K562 (cell line): Measurements from ENCODE around the gene PAQR4. TPM values are rescaled to one million over a fixed set of nuclear protein-coding genes. Genes with fewer than 3 reads are reported as not detected.
A peak's percentile ranks its signal among the peaks of the same experiment; 100 is the strongest.

ENCODE experiments used
- C11orf30 ChIP-seq: fragments of 450-650 bp; IDR thresholded peaks from 2 replicates; pipeline ENCODE4 v1.6.1; 2016; ENCODE audit warnings: low read depth, mild to moderate bottlenecking
- GTF3C2 ChIP-seq: IDR thresholded peaks from 3 replicates; pipeline ENCODE4 v1.6.1; 2011; ENCODE audit warnings: borderline replicate concordance, mild to moderate bottlenecking, moderate library complexity; ENCODE audit not compliant: insufficient read length; ENCODE audit errors: extremely low read depth
- JUN ChIP-seq, 2 experiments: sonication (generic) in 1 of 2; formaldehyde crosslinking in 1 of 2; IDR thresholded peaks; 2 replicates each; pipeline versions ENCODE4 v1.6.1 to v1.8.0; 2012 to 2022; ENCODE audit warnings: borderline replicate concordance in 2 of 2, mild to moderate bottlenecking in 2 of 2, improper control_type of control experiment in 1 of 2, low read depth in 1 of 2, low read length in 1 of 2, missing genetic modification reagents in 1 of 2
- POLR2G ChIP-seq: fragments of 200-400 bp; formaldehyde crosslinking; IDR thresholded peaks from 2 replicates; pipeline ENCODE4 v1.6.1; 2017; ENCODE audit warnings: low read depth, mild to moderate bottlenecking, antibody characterized with exemption, low read length, moderate library complexity
- RNF219 ChIP-seq: fragments of 250-450 bp; sonication (Bioruptor Pico); IDR thresholded peaks from 2 replicates; pipeline ENCODE4 v1.5.0; 2022; ENCODE audit warnings: mild to moderate bottlenecking
- SRSF3 ChIP-seq: fragments of 200-400 bp; formaldehyde crosslinking; IDR thresholded peaks from 2 replicates; pipeline ENCODE4 v1.6.1; 2016; ENCODE audit warnings: mild to moderate bottlenecking, low read length, moderate library complexity; ENCODE audit not compliant: insufficient read depth
- TAF1 ChIP-seq: IDR thresholded peaks from 2 replicates; pipeline ENCODE4 v1.6.1; 2011; ENCODE audit warnings: mild to moderate bottlenecking, low read length, moderate library complexity; ENCODE audit not compliant: insufficient read depth, control insufficient read depth, severe bottlenecking; ENCODE audit errors: extremely low read depth
- USF2 ChIP-seq: sonication (generic); formaldehyde crosslinking; IDR thresholded peaks from 2 replicates; pipeline ENCODE4 v1.5.0; 2020; ENCODE audit warnings: missing genetic modification reagents
- ZSCAN29 ChIP-seq: fragments of 450-650 bp; IDR thresholded peaks from 2 replicates; pipeline ENCODE4 v1.6.1; 2017
- polyA plus RNA-seq, 8 experiments: library from polyadenylated mRNA; depleted of rRNA in 4 of 8; stranded (reverse) in 5 of 8; unstranded in 3 of 8; fragments of >200 nt; fragmentation: Nextera tagmentation in 2 of 8; fragmentation: Illumina TruSeq in 1 of 8; extraction: Ambion mirVana in 2 of 8; extraction: Trizol in 1 of 8; gene quantifications; 2 replicates each; pipeline versions ENCODE4 v1.2.1 to v1.2.3, GENCODE V29; 2011 to 2014; ENCODE audit warnings: inconsistent platforms in 1 of 8, missing spikeins in 1 of 8
- total RNA-seq, 7 experiments: library from RNA; depleted of rRNA in 6 of 7; stranded (reverse); fragments of >200 nt in 6 of 7; fragmentation: Illumina TruSeq in 2 of 7; extraction: Trizol in 2 of 7; gene quantifications; 2 replicates each; pipeline versions ENCODE4 v1.2.1 to v1.2.3, GENCODE V29; 2011 to 2021; ENCODE audit warnings: low replicate concordance in 1 of 7

Gene PAQR4
- total and polyA plus RNA-seq, 9 of the 15 experiments (the other 6 are each of a cell fraction or from before 2014, with no cell fraction given): 0.62 to 40.4 (median 19.5) TPM

GRCh38 chr16:2963723-2964474 is 5.2 kb upstream of the PAQR4 start, which contains the start of gene KREMEN2 (continued):
- no peak for TF ChIP-seq RNF219
- 0 out of 2 replicates have a peak, but pooled peaks have one; percentile 65 for TF ChIP-seq ZSCAN29
- no peak for TF ChIP-seq JUN (IDR thresholded peaks at IDR 0.05; ENCODE audit: borderline replicate concordance, low read depth, low read length)
- TF ChIP-seq JUN (CRISPR knock-in tag; IDR thresholded peaks at IDR 0.05; ENCODE audit: borderline replicate concordance): no peak; the same call in 1 of the 2 replicates
- no peak for TF ChIP-seq C11orf30
- TF ChIP-seq TAF1: peak; percentile 57
- peak; percentile 73 for TF ChIP-seq POLR2G
- TF ChIP-seq GTF3C2: no peak
- TF ChIP-seq SRSF3: no peak
- TF ChIP-seq USF2 (CRISPR knock-in tag): peak; percentile 59; the same call in 1 of the 2 replicates
